GM21717 (cell line): ENCODE measurements around the gene VCX2.
"Not testable (repeated sequence)": the region's sequence is repeated elsewhere in the genome, so short reads cannot be mapped to it uniquely, and the experiment has no call there.

Experiments used
- ATAC-seq: cut with Tn5 transposase; IDR thresholded peaks from one replicate; pipeline ENCODE4 v1.9.1; 2021; ENCODE audit warnings: mild to moderate bottlenecking, moderate library complexity; ENCODE audit not compliant: unreplicated experiment

VCX2 gene

GRCh38 chrX:8122538-8122937 is 48.5 kb downstream of the VCX2 start:
- no peak for ATAC-seq

GRCh38 chrX:8121391-8121790 is 49.7 kb downstream of the VCX2 start:
- ATAC-seq, result not testable (repeated sequence)
